ENCODE results near the gene THSD4. TPM values are rescaled to one million over a fixed set of nuclear protein-coding genes. Genes with fewer than 3 reads are reported as not detected.
A peak's percentile ranks its signal among the peaks of the same experiment; 100 is the strongest.

The THSD4 gene
- total RNA-seq, 1 donor from 2014 or later, result 73.5 TPM

DNA sequence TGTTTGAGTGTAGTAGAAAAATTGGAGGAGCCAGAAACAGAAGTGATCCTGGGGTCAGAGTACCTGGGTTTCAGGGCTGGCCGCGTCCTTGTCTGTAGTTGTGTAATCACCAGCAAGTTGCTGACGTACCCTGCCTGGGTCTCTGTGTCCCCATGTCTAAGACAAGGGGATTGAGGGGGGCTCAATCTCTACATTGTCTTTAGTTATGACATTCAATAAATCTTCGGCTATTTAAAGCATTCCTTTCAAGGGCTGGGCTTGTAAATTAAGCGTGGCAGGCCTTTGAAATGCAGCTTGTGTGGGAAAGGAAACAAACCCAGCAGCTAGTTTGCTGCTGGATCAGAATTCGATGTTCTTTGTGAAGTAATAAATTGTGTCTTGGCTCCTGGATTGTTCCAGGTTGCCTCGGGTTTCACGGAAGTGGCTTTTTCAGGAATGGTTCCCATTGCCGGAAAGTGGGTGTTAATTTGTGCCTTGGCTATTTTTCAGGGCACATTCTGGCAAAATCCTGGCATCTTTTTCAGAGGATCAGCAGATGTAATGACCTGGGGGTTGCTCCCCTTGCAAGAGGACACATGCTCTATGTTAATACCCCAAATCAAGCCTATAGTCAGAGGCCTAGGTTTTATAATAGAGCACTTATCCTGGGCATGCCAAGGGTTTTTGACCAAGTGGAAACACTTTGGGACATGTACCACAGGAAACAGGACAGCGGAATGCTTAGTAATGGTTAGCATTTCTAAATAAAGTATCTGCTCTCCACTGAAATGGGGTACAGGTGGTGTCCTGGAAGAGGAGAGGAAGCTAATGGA, 400.3 kb downstream of the THSD4 start:
- no peak overlapping the region for H3K4me3 ChIP-seq (ENCODE audit: low read depth, low read length)
- DNase-seq (ENCODE audit: low read depth), result no peak
- TF ChIP-seq, protein P1, sequence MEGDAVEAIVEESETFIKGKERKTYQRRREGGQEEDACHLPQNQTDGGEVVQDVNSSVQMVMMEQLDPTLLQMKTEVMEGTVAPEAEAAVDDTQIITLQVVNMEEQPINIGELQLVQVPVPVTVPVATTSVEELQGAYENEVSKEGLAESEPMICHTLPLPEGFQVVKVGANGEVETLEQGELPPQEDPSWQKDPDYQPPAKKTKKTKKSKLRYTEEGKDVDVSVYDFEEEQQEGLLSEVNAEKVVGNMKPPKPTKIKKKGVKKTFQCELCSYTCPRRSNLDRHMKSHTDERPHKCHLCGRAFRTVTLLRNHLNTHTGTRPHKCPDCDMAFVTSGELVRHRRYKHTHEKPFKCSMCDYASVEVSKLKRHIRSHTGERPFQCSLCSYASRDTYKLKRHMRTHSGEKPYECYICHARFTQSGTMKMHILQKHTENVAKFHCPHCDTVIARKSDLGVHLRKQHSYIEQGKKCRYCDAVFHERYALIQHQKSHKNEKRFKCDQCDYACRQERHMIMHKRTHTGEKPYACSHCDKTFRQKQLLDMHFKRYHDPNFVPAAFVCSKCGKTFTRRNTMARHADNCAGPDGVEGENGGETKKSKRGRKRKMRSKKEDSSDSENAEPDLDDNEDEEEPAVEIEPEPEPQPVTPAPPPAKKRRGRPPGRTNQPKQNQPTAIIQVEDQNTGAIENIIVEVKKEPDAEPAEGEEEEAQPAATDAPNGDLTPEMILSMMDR (conservative IDR thresholded peaks at IDR 0.05; ENCODE audit: low read depth, low read length), result no peak

GRCh38 chr15:71517751-71518150, 402.5 kb downstream of the THSD4 start:
- no peak overlapping the region for H3K4me3 ChIP-seq (ENCODE audit: low read depth, low read length)
- no peak for DNase-seq (ENCODE audit: low read depth)
- TF ChIP-seq, protein P1 (conservative IDR thresholded peaks at IDR 0.05; ENCODE audit: low read depth, low read length), result no peak

DNA sequence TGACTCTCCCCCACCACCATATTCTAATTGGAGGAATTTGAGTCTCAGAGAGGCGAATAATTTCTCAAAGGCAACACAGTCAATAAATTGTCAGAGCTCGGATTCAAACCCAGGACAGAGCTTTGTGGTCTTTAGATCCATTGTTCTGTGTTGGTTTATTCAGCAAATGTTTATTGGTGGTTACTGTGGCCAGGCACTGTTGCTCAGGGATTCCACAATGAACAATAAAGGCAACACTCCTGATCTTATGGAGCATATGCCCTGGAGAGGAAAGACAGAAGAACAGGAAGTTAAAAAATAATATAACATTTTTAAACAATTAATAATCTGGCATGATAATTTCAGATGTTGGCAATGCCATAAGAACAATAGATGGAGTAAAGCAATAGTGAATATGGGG, 403.4 kb downstream of the THSD4 start:
- H3K4me3 ChIP-seq (ENCODE audit: low read depth, low read length), result no peak overlapping the region
- no peak for DNase-seq (ENCODE audit: low read depth)
- TF ChIP-seq, protein P1 (conservative IDR thresholded peaks at IDR 0.05; ENCODE audit: low read depth, low read length), result no peak

DNA sequence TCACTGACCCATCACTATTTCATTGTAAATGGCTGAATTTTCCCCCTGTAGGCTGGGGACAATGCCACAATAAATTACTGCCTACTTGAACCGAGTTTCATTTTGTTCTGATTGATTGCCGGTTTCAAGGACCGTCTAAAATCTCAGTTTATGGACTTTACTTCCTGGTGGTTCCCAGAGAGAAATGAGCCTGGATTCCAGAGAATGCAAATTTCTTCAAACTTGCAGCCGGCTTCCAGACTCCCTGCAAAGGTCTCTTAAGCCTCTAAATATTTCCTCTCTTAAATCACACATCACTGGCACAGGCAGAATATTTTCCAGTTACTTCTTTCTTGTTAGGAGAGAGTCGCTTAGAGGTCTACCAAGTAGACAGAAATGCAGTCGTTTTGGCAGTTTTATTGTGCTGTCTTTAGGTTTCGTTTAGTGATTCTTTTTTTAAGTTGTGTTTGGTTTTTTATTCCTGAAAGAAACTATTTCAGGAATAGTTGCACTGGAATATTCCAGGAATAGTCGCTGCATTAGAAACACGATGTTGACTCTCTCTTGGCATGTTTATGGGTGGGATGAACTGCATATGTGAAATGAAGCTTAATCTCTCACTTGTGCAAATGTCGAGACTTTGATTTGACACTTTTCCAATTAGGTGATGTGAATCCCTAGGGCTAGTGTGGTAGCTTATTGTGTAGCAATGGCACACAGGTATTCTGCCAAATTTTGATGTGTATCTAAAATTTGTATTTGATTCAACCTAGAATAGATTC, 411.0 kb downstream of the THSD4 start:
- TF ChIP-seq, protein P1 (conservative IDR thresholded peaks at IDR 0.05; ENCODE audit: low read depth, low read length), result no peak
- peak overlapping the region; percentile 36 for H3K4me3 ChIP-seq (ENCODE audit: low read depth, low read length)
- no peak for DNase-seq (ENCODE audit: low read depth)

- no peak overlapping the region for H3K4me3 ChIP-seq (ENCODE audit: low read depth, low read length)
- no peak for DNase-seq (ENCODE audit: low read depth)
- TF ChIP-seq, protein P1 (conservative IDR thresholded peaks at IDR 0.05; ENCODE audit: low read depth, low read length), result no peak
Measured at GRCh38 chr15:71529361-71529760, 414.1 kb downstream of the THSD4 start.

DNA sequence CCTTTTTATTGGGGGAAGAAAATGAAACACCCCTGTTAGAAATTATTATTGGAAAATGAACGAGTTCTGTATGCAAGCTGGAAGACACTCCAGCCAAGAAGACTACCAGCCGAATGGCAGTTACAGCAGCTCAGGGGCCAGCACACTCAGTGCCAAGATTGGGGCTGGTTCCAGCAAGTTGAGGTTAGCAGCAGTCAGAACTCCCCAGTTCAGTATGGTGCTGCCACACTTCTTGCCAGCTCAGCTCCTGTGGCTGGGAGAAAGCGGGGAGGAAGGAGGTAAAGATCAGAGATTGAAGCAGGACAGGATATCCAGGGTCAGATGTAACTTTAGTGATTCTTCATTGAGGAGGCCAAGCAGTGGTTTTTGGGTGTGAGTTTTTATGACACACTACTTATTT, 414.8 kb downstream of the THSD4 start:
- H3K4me3 ChIP-seq (ENCODE audit: low read depth, low read length), result no peak overlapping the region
- no peak for DNase-seq (ENCODE audit: low read depth)
- TF ChIP-seq, protein P1 (conservative IDR thresholded peaks at IDR 0.05; ENCODE audit: low read depth, low read length), result no peak

All from epithelial cell of proximal tubule (primary cell).